H1 (cell line): ENCODE results near the gene USP37. TPM values are rescaled to one million over a fixed set of nuclear protein-coding genes. Genes with fewer than 3 reads are reported as not detected.

Experiments
- CTCF ChIA-PET: fragments of 300-600 bp; sonication (Branson Sonifier 250); formaldehyde crosslinking; loops from one replicate; lab custom pipeline; 2021; ENCODE audit not compliant: partially characterized antibody; lab: Charles Lee
- POLR2A ChIA-PET: fragments of 300-600 bp; sonication (Branson Sonifier 250); formaldehyde crosslinking; loops from one replicate; lab custom pipeline; 2021; ENCODE audit warnings: inconsistent platforms; ENCODE audit not compliant: partially characterized antibody; lab: Charles Lee
- DNase-seq, 2 experiments: peaks; one replicate each; pipeline versions ENCODE4 v3.0.0 to v3.0.0-alpha.2; 2010 to 2022; ENCODE audit warnings: low spot score in 2 of 2, low read depth in 1 of 2, mixed read lengths in 1 of 2
- FAIRE-seq: peaks from 2 replicates; lab custom pipeline; 2011; peaks lifted over from hg19 to GRCh38; lab: Jason Lieb, UNC
- H2AFZ ChIP-seq: 2 replicates; pipeline ENCODE4 v1.8.1; 2012; ENCODE audit warnings: low read length, inconsistent platforms
- H2AK5ac ChIP-seq: 2 replicates; pipeline ENCODE4 v1.6.1; 2013; ENCODE audit warnings: low read depth, low read length
- H2BK120ac ChIP-seq: replicated peaks from 2 replicates; pipeline ENCODE3; 2013; ENCODE audit warnings: low read depth, low read length, inconsistent platforms
- H2BK12ac ChIP-seq: 2 replicates; pipeline ENCODE4 v1.6.1; 2013; ENCODE audit warnings: low read depth, low read length
- H2BK15ac ChIP-seq: 2 replicates; pipeline ENCODE4 v1.6.1; 2013; ENCODE audit warnings: low read length
- H2BK20ac ChIP-seq: 2 replicates; pipeline ENCODE4 v1.6.1; 2013; ENCODE audit warnings: low read length
- H2BK5ac ChIP-seq: 2 replicates; pipeline ENCODE4 v1.6.1; 2013; ENCODE audit warnings: low read depth, low read length
- H3K14ac ChIP-seq: 2 replicates; pipeline ENCODE4 v1.6.1; 2013; ENCODE audit warnings: inconsistent platforms; ENCODE audit not compliant: insufficient read length
- H3K18ac ChIP-seq: 2 replicates; pipeline ENCODE4 v1.6.1; 2013; ENCODE audit warnings: low read length; ENCODE audit errors: extremely low read depth
- H3K23ac ChIP-seq: 2 replicates; pipeline ENCODE4 v1.6.1; 2013; ENCODE audit warnings: inconsistent platforms; ENCODE audit not compliant: insufficient read length
- H3K23me2 ChIP-seq: 2 replicates; pipeline ENCODE4 v1.6.1; 2013; ENCODE audit warnings: low read depth, low read length
- H3K27ac ChIP-seq: 2 replicates; pipeline ENCODE4 v1.6.1; 2011; ENCODE audit warnings: low read depth, low read length, inconsistent platforms
- H3K27me3 ChIP-seq, 4 experiments: replicated peaks in 1 of 4; 1 replicate in 1 of 4; 2 replicates in 3 of 4; pipeline versions ENCODE4 v1.6.1 to v1.8.1; 2011 to 2013; ENCODE audit warnings: low read length in 3 of 4, mild to moderate bottlenecking in 3 of 4, inconsistent platforms in 2 of 4, mixed read lengths in 2 of 4, moderate library complexity in 1 of 4; ENCODE audit not compliant: control insufficient read depth in 3 of 4, insufficient read depth in 3 of 4; ENCODE audit errors: extremely low read depth in 1 of 4
- H3K36me3 ChIP-seq, 4 experiments: 2 replicates each; pipeline versions ENCODE4 v1.6.1 to v1.8.1; 2011 to 2013; ENCODE audit warnings: mild to moderate bottlenecking in 4 of 4, low read length in 3 of 4, moderate library complexity in 2 of 4, control low read depth in 1 of 4, inconsistent platforms in 1 of 4; ENCODE audit not compliant: insufficient read depth in 4 of 4, control insufficient read depth in 2 of 4
- H3K4ac ChIP-seq: replicated peaks from 2 replicates; pipeline ENCODE3; 2013; ENCODE audit warnings: low read length, low read depth, mixed read lengths, inconsistent platforms; ENCODE audit not compliant: insufficient read length
- H3K4me1 ChIP-seq, 4 experiments: replicated peaks in 1 of 4; 1 replicate in 1 of 4; 2 replicates in 3 of 4; pipeline versions ENCODE4 v1.6.1 to v1.8.1; 2011 to 2013; ENCODE audit warnings: low read length in 3 of 4, inconsistent platforms in 2 of 4, mixed read lengths in 1 of 4; ENCODE audit not compliant: insufficient read depth in 4 of 4, control insufficient read depth in 3 of 4
- H3K4me2 ChIP-seq, 2 experiments: 2 replicates each; pipeline versions ENCODE4 v1.6.1 to v1.8.1; 2011 to 2013; ENCODE audit warnings: low read depth in 2 of 2, low read length in 2 of 2, control low read depth in 1 of 2, inconsistent platforms in 1 of 2, mild to moderate bottlenecking in 1 of 2; ENCODE audit not compliant: insufficient read depth in 1 of 2
- H3K4me3 ChIP-seq, 4 experiments: fragments of 200-600, 300-600 bp in 1 of 4; sonication (generic), shearing (Covaris generic), sonication (Bioruptor Twin) in 1 of 4; 2 replicates each; pipeline versions ENCODE4 v1.5.1 to v1.8.1; 2011 to 2016; ENCODE audit warnings: low read length in 4 of 4, low read depth in 3 of 4, control low read depth in 2 of 4, inconsistent platforms in 2 of 4, mild to moderate bottlenecking in 2 of 4, mixed read lengths in 1 of 4, moderate library complexity in 1 of 4; ENCODE audit not compliant: insufficient read depth in 2 of 4; ENCODE audit errors: extremely low read depth in 1 of 4
- H3K56ac ChIP-seq: replicated peaks from 2 replicates; pipeline ENCODE3; 2013; ENCODE audit warnings: low read depth, mild to moderate bottlenecking, mixed read lengths, low read length, inconsistent platforms; ENCODE audit not compliant: insufficient read length
- H3K79me1 ChIP-seq: 2 replicates; pipeline ENCODE4 v1.6.1; 2013; ENCODE audit warnings: low read depth, low read length, control low read depth
- H3K79me2 ChIP-seq, 2 experiments: 2 replicates each; pipeline versions ENCODE4 v1.6.1 to v1.8.1; 2012 to 2013; ENCODE audit warnings: low read length in 2 of 2, mild to moderate bottlenecking in 2 of 2, inconsistent platforms in 1 of 2; ENCODE audit not compliant: insufficient read depth in 2 of 2, control insufficient read depth in 1 of 2
- H3K9ac ChIP-seq, 4 experiments: replicated peaks in 1 of 4; 1 replicate in 1 of 4; 2 replicates in 3 of 4; pipeline versions ENCODE4 v1.6.1 to v1.8.1; 2011 to 2013; ENCODE audit warnings: low read depth in 3 of 4, low read length in 3 of 4, control low read depth in 2 of 4, mild to moderate bottlenecking in 2 of 4, moderate library complexity in 2 of 4, inconsistent platforms in 1 of 4; ENCODE audit errors: extremely low read depth in 1 of 4
- H3K9me3 ChIP-seq, 2 experiments: 2 replicates each; pipeline versions ENCODE4 v1.6.1 to v1.8.1; 2012 to 2013; ENCODE audit warnings: mild to moderate bottlenecking in 2 of 2, moderate library complexity in 2 of 2, control low read depth in 1 of 2, inconsistent platforms in 1 of 2, low read depth in 1 of 2, low read length in 1 of 2, mixed read lengths in 1 of 2; ENCODE audit not compliant: insufficient read depth in 2 of 2
- H4K20me1 ChIP-seq, 2 experiments: replicated peaks in 1 of 2; 2 replicates each; pipeline versions ENCODE3 to v1.8.1; 2011 to 2013; ENCODE audit warnings: inconsistent platforms in 2 of 2, low read length in 2 of 2, mild to moderate bottlenecking in 1 of 2; ENCODE audit not compliant: insufficient read depth in 2 of 2, control insufficient read depth in 1 of 2
- H4K5ac ChIP-seq: 2 replicates; pipeline ENCODE4 v1.6.1; 2013; ENCODE audit warnings: low read length, low read depth, mixed read lengths, inconsistent platforms; ENCODE audit not compliant: insufficient read length
- H4K8ac ChIP-seq: 2 replicates; pipeline ENCODE4 v1.8.0; 2013; ENCODE audit warnings: mild to moderate bottlenecking, moderate library complexity, low read length, inconsistent platforms; ENCODE audit not compliant: insufficient read depth; ENCODE audit errors: extremely low read depth
- H4K91ac ChIP-seq: replicated peaks from 2 replicates; pipeline ENCODE3; 2013; ENCODE audit warnings: low read length, mixed read lengths, inconsistent platforms; ENCODE audit not compliant: insufficient read length
- CTBP2 ChIP-seq: IDR thresholded peaks from 2 replicates; pipeline ENCODE4 v1.7.0; 2011; ENCODE audit warnings: borderline replicate concordance, mild to moderate bottlenecking, moderate library complexity, mixed read lengths, low read length; ENCODE audit not compliant: insufficient read depth, insufficient read length
- PHF8 ChIP-seq: fragments of 200-600 bp; sonication (generic); conservative IDR thresholded peaks from 2 replicates; pipeline ENCODE4 v1.7.1; 2012; ENCODE audit warnings: low read depth, mild to moderate bottlenecking, inconsistent platforms, low read length, moderate library complexity
- SP2 ChIP-seq: IDR thresholded peaks from 2 replicates; pipeline ENCODE4 v1.6.1; 2012; ENCODE audit warnings: mild to moderate bottlenecking, low read length, inconsistent platforms
- TEAD4 ChIP-seq: IDR thresholded peaks from 2 replicates; pipeline ENCODE4 v1.6.1; 2012; ENCODE audit warnings: low read depth, low read length, inconsistent platforms, mixed read lengths
- polyA plus RNA-seq, 7 experiments: library from polyadenylated mRNA; depleted of rRNA in 3 of 7; stranded (reverse) in 5 of 7; unstranded in 2 of 7; fragments of >200 nt in 5 of 7; fragments of 200-250 nt in 2 of 7; gene quantifications; 1 replicate in 5 of 7; 2 replicates in 1 of 7; 4 replicates in 1 of 7; pipeline versions ENCODE4 v1.2.1 to v1.2.3, GENCODE V29; 2011 to 2013; ENCODE audit warnings: missing spikeins in 2 of 7, mixed read lengths in 2 of 7
- total RNA-seq: library from RNA; stranded (reverse); fragmentation: NEBNext Ultra II Directional; extraction: Animal tissue kit (Norgen Biotek cat#: 25700); gene quantifications from 2 replicates; pipeline ENCODE4 v1.2.1, GENCODE V29; 2021
- TF ChIP-seq, protein P1 (sequence below), 3 experiments: IDR thresholded peaks; 1 replicate in 2 of 3; 2 replicates in 1 of 3; pipeline versions ENCODE4 v1.5.1 to v1.6.1; 2011; ENCODE audit warnings: low read length in 3 of 3, mild to moderate bottlenecking in 3 of 3, inconsistent platforms in 2 of 3, low read depth in 1 of 3, moderate library complexity in 1 of 3; ENCODE audit not compliant: insufficient read depth in 1 of 3; ENCODE audit errors: control extremely low read depth in 1 of 3

USP37 gene
- total and polyA plus RNA-seq, 2 of the 8 experiments (the other 6 are each of a cell fraction or from before 2014, with no cell fraction given): 3.8 to 29.1 TPM

DNA sequence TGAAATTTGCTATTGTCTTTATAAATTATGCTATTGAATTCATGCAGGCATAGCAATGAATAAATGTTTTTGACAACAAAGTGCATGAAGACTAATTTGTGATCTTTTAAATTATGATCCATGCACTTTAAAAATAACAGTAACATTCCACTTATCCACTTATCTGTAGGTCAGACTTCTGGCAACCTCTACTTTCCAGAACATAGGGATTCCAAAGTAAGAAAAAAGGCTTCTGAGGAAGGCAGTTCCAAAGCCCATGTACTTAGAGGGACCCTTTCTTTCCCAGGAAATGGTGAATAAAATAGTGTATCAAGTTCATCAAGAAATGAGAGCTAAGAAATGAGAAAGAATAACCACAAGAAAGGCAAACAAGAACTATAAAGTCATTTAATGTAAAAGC lies 90.9 kb downstream of the USP37 start:
- Histone ChIP-seq H3K23me2 (no peaks in the 10 kb centered on the region), H4K20me1 (no peaks in the 10 kb centered on the region), H2BK5ac (no peak overlapping the region), H3K36me3 (peaks cover 17 to 50% (median 30%) of the 10 kb centered on the region in 4 experiments), H3K4me1 (no peaks in the 10 kb centered on the region), H3K27me3 (no peaks in the 10 kb centered on the region), H3K56ac (no peak overlapping the region), H3K4ac (no peak overlapping the region), H2BK15ac (no peak overlapping the region), H3K27ac (no peak overlapping the region), H2AFZ (no peak overlapping the region), H4K8ac (no peak overlapping the region), H3K4me3 (no peak overlapping the region), H3K79me2 (no peaks in the 10 kb centered on the region), H2BK120ac (no peak overlapping the region), H3K9ac (no peak overlapping the region), H3K79me1 (no peaks in the 10 kb centered on the region), H3K18ac (no peak overlapping the region), H3K23ac (no peak overlapping the region)
- no peak for FAIRE-seq
- ChIA-PET POLR2A (no interaction called here), CTCF (no interaction called here)
- TF ChIP-seq CTBP2: no peak
- no peak for TF ChIP-seq SP2
- no peak for TF ChIP-seq TEAD4
- TF ChIP-seq, protein P1, sequence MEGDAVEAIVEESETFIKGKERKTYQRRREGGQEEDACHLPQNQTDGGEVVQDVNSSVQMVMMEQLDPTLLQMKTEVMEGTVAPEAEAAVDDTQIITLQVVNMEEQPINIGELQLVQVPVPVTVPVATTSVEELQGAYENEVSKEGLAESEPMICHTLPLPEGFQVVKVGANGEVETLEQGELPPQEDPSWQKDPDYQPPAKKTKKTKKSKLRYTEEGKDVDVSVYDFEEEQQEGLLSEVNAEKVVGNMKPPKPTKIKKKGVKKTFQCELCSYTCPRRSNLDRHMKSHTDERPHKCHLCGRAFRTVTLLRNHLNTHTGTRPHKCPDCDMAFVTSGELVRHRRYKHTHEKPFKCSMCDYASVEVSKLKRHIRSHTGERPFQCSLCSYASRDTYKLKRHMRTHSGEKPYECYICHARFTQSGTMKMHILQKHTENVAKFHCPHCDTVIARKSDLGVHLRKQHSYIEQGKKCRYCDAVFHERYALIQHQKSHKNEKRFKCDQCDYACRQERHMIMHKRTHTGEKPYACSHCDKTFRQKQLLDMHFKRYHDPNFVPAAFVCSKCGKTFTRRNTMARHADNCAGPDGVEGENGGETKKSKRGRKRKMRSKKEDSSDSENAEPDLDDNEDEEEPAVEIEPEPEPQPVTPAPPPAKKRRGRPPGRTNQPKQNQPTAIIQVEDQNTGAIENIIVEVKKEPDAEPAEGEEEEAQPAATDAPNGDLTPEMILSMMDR (IDR thresholded peaks at IDR 0.05; ENCODE audit: control extremely low read depth in 1 of 3, insufficient read depth in 1 of 3, low read depth in 1 of 3, low read length in 3 of 3): no peak
- TF ChIP-seq PHF8: no peak
- TF ChIP-seq, all 59 proteins: peak for 0
- Histone ChIP-seq H2BK12ac (no peak overlapping the region), H3K14ac (no peak overlapping the region), H2AK5ac (no peak overlapping the region), H4K5ac (no peak overlapping the region), H4K91ac (no peak overlapping the region), H2BK20ac (no peak overlapping the region), H3K9me3 (no peaks in the 10 kb centered on the region), H3K4me2 (no peak overlapping the region)
- DNase-seq: no peak
